Measurements from ENCODE around the gene PTPRR. TPM values are rescaled to one million over a fixed set of nuclear protein-coding genes. Genes with fewer than 3 reads are reported as not detected.

Gene PTPRR
- total and polyA plus RNA-seq, 9 donors = 1.1 to 3.3 (median 2.3) TPM

DNA sequence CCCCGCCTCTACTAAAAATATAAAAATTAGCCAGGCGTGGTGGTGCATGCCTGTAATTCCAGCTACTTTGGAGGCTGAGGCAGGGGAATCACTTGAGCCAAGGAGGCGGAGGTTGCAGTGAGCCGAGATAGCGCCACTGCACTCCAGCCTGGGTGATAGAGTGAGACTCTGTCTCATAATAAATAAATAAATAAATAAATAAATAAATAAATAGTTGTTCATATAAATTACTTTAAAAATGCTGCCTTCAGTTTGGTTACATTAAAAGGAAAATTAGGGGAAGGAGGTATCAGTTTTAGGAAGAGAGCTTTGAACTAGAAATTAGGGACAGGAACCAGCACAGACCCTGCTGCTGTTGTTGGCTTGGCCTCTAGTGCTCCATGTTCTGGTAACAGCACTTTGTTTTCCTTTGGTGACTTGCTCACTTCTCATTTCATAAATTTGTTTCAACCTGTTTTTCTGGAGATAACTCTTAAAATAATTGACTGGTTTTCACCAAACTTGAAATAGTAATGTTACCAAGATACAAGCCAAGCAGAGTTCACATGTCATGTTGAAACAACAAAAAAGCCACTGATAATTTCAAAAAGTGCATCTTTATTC lies 260.4 kb downstream of the PTPRR start:
- Histone ChIP-seq H3K27me3 (ENCODE audit: control insufficient read depth, insufficient read depth, low read length) (no peaks in the 10 kb centered on the region), H3K36me3 (ENCODE audit: control insufficient read depth, insufficient read depth, low read length) (no peaks in the 10 kb centered on the region), H3K27ac (ENCODE audit: low read length) (no peak overlapping the region), H3K4me3 (ENCODE audit: low read length) (no peak overlapping the region), H3K4me1 (ENCODE audit: control insufficient read depth, insufficient read depth, low read length) (peaks cover 5% of the 10 kb centered on the region), H3K9me3 (replicated peaks; ENCODE audit: control insufficient read depth, low read depth, low read length) (no peaks in the 10 kb centered on the region)
- DNase-seq = no peak
- WGBS (ENCODE audit: insufficient coverage) = no CpG with 5 or more reads among the region's 5 CpGs

DNA sequence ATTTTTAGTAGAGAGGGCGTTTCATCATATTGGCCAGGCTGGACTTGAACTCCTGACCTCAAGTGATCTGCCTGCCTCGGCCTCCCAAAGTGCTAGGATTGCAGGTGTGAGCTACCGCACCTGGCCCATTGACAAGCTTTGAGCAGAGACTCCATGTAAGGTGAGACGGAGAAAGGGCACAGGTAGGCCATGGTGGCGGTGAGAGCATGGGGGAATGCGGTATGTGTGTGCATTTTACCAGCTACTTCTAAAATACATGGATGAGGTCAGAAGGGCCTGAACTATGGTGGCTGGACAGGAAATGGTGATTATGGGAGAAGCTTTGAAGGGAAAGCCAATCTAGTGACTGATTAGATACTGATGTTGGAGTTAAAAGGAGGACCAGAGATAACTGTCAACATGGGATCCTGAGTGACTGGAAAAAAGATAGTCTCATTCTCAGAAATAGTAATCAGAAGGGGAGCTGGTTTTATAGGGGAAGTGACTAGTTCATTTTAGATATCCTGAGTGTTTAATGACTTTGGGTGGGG lies 261.4 kb downstream of the PTPRR start:
- H3K4me3 ChIP-seq (ENCODE audit: low read length) = no peak overlapping the region
- no peaks in the 10 kb centered on the region for H3K9me3 ChIP-seq (replicated peaks; ENCODE audit: control insufficient read depth, low read depth, low read length)
- H3K36me3 ChIP-seq (ENCODE audit: control insufficient read depth, insufficient read depth, low read length) = no peaks in the 10 kb centered on the region
- H3K4me1 ChIP-seq (ENCODE audit: control insufficient read depth, insufficient read depth, low read length) = peaks cover 3% of the 10 kb centered on the region
- H3K27me3 ChIP-seq (ENCODE audit: control insufficient read depth, insufficient read depth, low read length) = no peaks in the 10 kb centered on the region
- WGBS (ENCODE audit: insufficient coverage) = 96% methylated on average over 5 of the region's 6 CpGs
- no peak overlapping the region for H3K27ac ChIP-seq (ENCODE audit: low read length)
- DNase-seq = no peak

- Histone ChIP-seq H3K27me3 (ENCODE audit: control insufficient read depth, insufficient read depth, low read length) (no peaks in the 10 kb centered on the region), H3K4me3 (ENCODE audit: low read length) (no peak overlapping the region), H3K4me1 (ENCODE audit: control insufficient read depth, insufficient read depth, low read length) (peaks cover 3% of the 10 kb centered on the region), H3K9me3 (replicated peaks; ENCODE audit: control insufficient read depth, low read depth, low read length) (no peaks in the 10 kb centered on the region), H3K27ac (ENCODE audit: low read length) (no peak overlapping the region), H3K36me3 (ENCODE audit: control insufficient read depth, insufficient read depth, low read length) (no peaks in the 10 kb centered on the region)
- 37% methylated on average over 3 of the region's 4 CpGs for WGBS (ENCODE audit: insufficient coverage)
- DNase-seq = no peak
Measured at GRCh38 chr12:70657616-70658286, 262.8 kb downstream of the PTPRR start.

DNA sequence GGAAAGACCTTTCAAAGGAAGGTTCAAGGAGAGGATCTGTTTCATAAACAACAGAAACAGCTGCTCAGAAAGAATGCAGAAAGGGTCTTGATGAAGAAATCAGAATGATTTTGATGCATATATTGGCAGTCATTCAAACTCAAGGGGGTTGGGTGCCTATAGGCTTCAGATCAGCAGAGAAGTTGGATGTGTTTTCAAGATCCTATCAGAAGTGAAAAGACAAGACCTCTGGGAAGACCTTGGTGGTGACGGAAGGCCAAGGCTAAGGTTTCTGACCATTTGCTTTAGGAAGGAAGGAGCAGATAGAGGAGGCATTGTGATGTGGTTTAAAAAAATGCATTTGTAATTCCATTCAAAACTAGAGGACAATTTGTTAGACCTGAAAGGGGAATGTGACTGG lies 268.1 kb downstream of the PTPRR start:
- Histone ChIP-seq H3K4me3 (ENCODE audit: low read length) (no peak overlapping the region), H3K27me3 (ENCODE audit: control insufficient read depth, insufficient read depth, low read length) (no peaks in the 10 kb centered on the region), H3K9me3 (replicated peaks; ENCODE audit: control insufficient read depth, low read depth, low read length) (no peaks in the 10 kb centered on the region), H3K36me3 (ENCODE audit: control insufficient read depth, insufficient read depth, low read length) (no peaks in the 10 kb centered on the region), H3K27ac (ENCODE audit: low read length) (no peak overlapping the region), H3K4me1 (ENCODE audit: control insufficient read depth, insufficient read depth, low read length) (peaks cover 4% of the 10 kb centered on the region)
- 100% methylated on average over 1 of the region's 1 CpG for WGBS (ENCODE audit: insufficient coverage)
- DNase-seq = no peak

- Histone ChIP-seq H3K36me3 (ENCODE audit: control insufficient read depth, insufficient read depth, low read length) (no peaks in the 10 kb centered on the region), H3K27me3 (ENCODE audit: control insufficient read depth, insufficient read depth, low read length) (no peaks in the 10 kb centered on the region), H3K4me3 (ENCODE audit: low read length) (no peak overlapping the region), H3K27ac (ENCODE audit: low read length) (peak overlapping the region; percentile 36), H3K4me1 (ENCODE audit: control insufficient read depth, insufficient read depth, low read length) (peaks cover 10% of the 10 kb centered on the region), H3K9me3 (replicated peaks; ENCODE audit: control insufficient read depth, low read depth, low read length) (no peaks in the 10 kb centered on the region)
- no CpG with 5 or more reads among the region's 2 CpGs for WGBS (ENCODE audit: insufficient coverage)
- peak; percentile 81 for DNase-seq
Measured at GRCh38 chr12:70648831-70649230, 271.7 kb downstream of the PTPRR start.

DNA sequence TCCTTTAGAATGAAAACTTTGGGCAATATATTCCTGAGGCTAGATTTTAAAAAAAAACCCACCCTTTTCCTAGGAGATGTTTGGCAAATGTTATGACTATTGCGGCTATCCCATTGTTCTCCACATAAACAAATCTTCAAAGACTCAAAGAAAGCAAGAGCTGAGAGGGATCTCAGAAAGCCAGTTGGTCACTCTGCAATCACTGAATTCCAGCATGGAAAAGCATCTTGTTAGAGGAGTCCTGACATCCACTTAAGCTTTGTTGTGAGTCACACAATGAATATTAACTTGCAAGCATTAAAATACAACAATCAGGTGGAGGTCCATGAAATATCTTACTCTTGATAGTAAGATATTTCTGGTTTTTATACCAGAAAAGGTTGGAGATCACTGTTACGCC lies 272.3 kb downstream of the PTPRR start:
- no CpG with 5 or more reads among the region's 2 CpGs for WGBS (ENCODE audit: insufficient coverage)
- Histone ChIP-seq H3K27me3 (ENCODE audit: control insufficient read depth, insufficient read depth, low read length) (no peaks in the 10 kb centered on the region), H3K4me1 (ENCODE audit: control insufficient read depth, insufficient read depth, low read length) (peaks cover 10% of the 10 kb centered on the region), H3K9me3 (replicated peaks; ENCODE audit: control insufficient read depth, low read depth, low read length) (no peaks in the 10 kb centered on the region), H3K27ac (ENCODE audit: low read length) (peak overlapping the region; percentile 36), H3K4me3 (ENCODE audit: low read length) (no peak overlapping the region), H3K36me3 (ENCODE audit: control insufficient read depth, insufficient read depth, low read length) (no peaks in the 10 kb centered on the region)
- no peak for DNase-seq

- WGBS (ENCODE audit: insufficient coverage) = no CpG with 5 or more reads among the region's 1 CpG
- Histone ChIP-seq H3K27ac (ENCODE audit: low read length) (no peak overlapping the region), H3K36me3 (ENCODE audit: control insufficient read depth, insufficient read depth, low read length) (no peaks in the 10 kb centered on the region), H3K4me1 (ENCODE audit: control insufficient read depth, insufficient read depth, low read length) (peaks cover 10% of the 10 kb centered on the region), H3K9me3 (replicated peaks; ENCODE audit: control insufficient read depth, low read depth, low read length) (no peaks in the 10 kb centered on the region), H3K4me3 (ENCODE audit: low read length) (no peak overlapping the region), H3K27me3 (ENCODE audit: control insufficient read depth, insufficient read depth, low read length) (no peaks in the 10 kb centered on the region)
- DNase-seq = no peak
Measured at GRCh38 chr12:70646850-70647249, 273.7 kb downstream of the PTPRR start.

DNA sequence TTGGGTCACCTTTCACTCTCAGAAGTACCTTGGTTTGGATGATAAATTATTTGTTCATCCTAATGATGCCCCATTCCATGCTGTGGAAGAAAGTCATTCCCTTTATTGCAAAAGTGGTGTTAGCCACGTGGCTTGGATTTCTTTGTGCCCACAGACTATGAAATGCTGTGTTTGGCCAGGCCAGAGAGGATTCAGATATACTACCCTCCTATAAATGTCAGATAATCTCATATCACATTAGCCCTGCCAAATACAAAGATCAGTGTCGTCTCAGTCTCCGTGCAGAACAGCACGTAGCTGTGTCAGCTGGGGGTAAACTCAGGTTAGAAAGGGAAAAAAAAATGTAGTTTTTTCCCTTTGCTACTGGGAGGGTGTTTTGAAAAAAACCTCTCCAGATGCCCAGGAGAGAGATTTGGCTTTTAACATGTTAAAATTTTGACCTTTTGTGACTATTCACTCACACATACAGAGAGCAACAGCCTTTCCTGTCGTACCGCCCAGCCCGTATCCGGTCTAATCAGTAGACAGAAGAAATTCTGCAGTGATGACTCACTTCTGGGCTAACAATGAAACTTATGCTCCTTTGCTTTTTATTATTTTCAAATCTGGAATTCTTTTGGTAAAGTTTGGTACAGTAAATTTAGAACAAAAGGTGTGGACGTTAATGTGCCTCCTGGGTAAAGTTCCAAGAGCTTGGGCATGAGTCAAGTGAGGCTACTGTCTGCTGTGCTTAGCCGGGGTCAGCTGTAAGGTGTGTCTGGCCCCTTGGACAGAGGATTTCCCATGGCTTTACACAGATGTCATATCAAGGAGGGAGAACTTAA lies 274.8 kb downstream of the PTPRR start:
- H3K4me1 ChIP-seq (ENCODE audit: control insufficient read depth, insufficient read depth, low read length) = peaks cover 10% of the 10 kb centered on the region
- H3K36me3 ChIP-seq (ENCODE audit: control insufficient read depth, insufficient read depth, low read length) = no peaks in the 10 kb centered on the region
- H3K4me3 ChIP-seq (ENCODE audit: low read length) = no peak overlapping the region
- H3K27me3 ChIP-seq (ENCODE audit: control insufficient read depth, insufficient read depth, low read length) = no peaks in the 10 kb centered on the region
- peak; percentile 82 for DNase-seq
- peak overlapping the region; percentile 72 for H3K27ac ChIP-seq (ENCODE audit: low read length)
- 32% methylated on average over 3 of the region's 10 CpGs for WGBS (ENCODE audit: insufficient coverage)
- H3K9me3 ChIP-seq (replicated peaks; ENCODE audit: control insufficient read depth, low read depth, low read length) = no peaks in the 10 kb centered on the region

DNA sequence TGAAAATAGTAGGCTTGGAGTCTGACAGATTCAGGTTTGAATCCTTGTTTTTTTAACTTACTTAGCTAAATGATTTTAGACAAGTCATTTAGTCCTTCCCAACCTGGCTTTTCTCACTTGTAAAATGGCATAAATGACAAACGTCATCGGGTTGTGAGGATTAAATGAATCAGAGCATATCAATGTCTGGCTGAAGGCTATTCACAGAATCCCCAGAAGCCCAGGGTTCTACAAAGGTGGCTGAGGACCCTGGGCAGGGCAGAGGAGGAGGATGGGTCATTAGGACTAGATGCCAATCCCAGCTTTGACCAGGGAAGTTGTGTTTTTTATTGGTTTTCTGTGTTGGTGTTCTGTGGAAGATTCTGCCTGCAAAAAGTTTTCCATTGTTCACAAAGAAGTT lies 275.7 kb downstream of the PTPRR start:
- Histone ChIP-seq H3K27ac (ENCODE audit: low read length) (peak overlapping the region; percentile 22), H3K4me1 (ENCODE audit: control insufficient read depth, insufficient read depth, low read length) (peaks cover 10% of the 10 kb centered on the region), H3K36me3 (ENCODE audit: control insufficient read depth, insufficient read depth, low read length) (no peaks in the 10 kb centered on the region), H3K9me3 (replicated peaks; ENCODE audit: control insufficient read depth, low read depth, low read length) (no peaks in the 10 kb centered on the region), H3K27me3 (ENCODE audit: control insufficient read depth, insufficient read depth, low read length) (no peaks in the 10 kb centered on the region), H3K4me3 (ENCODE audit: low read length) (no peak overlapping the region)
- 76% methylated on average over 2 of the region's 2 CpGs for WGBS (ENCODE audit: insufficient coverage)
- no peak for DNase-seq

DNA sequence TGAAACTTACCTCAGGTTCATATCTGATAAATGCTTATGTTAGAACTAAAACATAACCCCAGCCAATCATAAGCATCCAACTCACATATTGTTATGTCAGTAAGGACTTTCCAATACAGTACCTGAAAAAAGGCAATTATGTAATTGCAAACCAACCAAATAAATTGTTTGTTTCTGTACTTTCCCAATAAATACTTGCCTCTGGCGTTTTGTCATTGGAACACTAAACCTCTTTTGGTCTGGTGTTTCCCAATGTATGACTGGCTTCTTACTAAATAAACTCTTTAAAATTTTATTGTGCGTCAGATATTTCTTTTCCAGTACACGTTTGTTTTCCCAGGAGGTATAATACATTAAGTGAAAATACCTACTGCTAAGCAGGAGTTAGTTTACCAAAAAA lies 276.6 kb downstream of the PTPRR start:
- no peaks in the 10 kb centered on the region for H3K36me3 ChIP-seq (ENCODE audit: control insufficient read depth, insufficient read depth, low read length)
- peaks cover 7% of the 10 kb centered on the region for H3K4me1 ChIP-seq (ENCODE audit: control insufficient read depth, insufficient read depth, low read length)
- H3K27ac ChIP-seq (ENCODE audit: low read length) = no peak overlapping the region
- H3K9me3 ChIP-seq (replicated peaks; ENCODE audit: control insufficient read depth, low read depth, low read length) = no peaks in the 10 kb centered on the region
- DNase-seq = no peak
- no peaks in the 10 kb centered on the region for H3K27me3 ChIP-seq (ENCODE audit: control insufficient read depth, insufficient read depth, low read length)
- no CpG with 5 or more reads among the region's 3 CpGs for WGBS (ENCODE audit: insufficient coverage)
- H3K4me3 ChIP-seq (ENCODE audit: low read length) = no peak overlapping the region
